ENCODE measurements around the gene KIAA1328. TPM values are rescaled to one million over a fixed set of nuclear protein-coding genes. Genes with fewer than 3 reads are reported as not detected.
"Not testable (repeated sequence)": the region's sequence is repeated elsewhere in the genome, so short reads cannot be mapped to it uniquely, and the experiment has no call there.

The KIAA1328 gene
- total and polyA plus RNA-seq, 5 donors = 2.6 to 9.7 (median 7.5) TPM

DNA sequence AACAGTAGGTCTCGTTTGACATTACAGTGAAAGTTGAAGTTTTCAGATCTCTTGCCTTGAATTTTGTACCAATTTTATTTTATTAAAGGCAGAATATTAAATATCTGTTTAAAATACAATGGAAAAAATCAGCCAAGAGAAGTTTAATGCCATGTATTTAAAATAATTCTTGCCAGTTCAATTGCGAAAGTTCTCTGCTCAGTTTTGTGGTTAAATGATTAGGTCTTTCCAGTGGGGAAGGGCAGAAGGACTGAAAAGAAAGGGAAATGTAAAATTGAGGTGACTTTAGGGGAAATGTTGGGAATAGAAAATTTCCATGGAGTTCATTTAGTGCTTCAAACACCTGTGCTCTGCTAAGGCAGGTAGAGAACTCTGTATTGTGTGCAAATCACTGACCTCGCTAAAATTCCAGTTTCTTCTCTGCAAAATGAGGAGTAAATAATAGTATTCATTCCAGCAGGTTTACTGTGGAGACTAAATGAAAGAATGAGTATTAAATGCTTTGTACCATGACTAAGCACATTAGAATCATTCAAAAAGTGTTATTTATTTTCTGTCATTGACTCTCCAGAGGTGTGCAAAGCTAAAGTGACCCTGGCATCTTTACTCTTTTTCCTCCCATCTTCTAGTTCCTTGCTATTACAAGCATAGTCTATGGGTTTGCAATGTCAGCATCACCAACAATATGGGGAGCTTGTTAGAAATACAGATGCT is 74.4 kb downstream of the KIAA1328 start:
- no peaks in the 10 kb centered on the region for H3K9me3 ChIP-seq (ENCODE audit: control insufficient read depth, low read length)
- intact Hi-C loops (cut with DNase I) = no loop called here
- no peaks in the 10 kb centered on the region for H3K27me3 ChIP-seq (ENCODE audit: control insufficient read depth, insufficient read depth)
- no peaks in the 10 kb centered on the region for H3K4me1 ChIP-seq (ENCODE audit: control insufficient read depth, insufficient read depth, low read length)
- 80% methylated on average over 3 of the region's 3 CpGs for WGBS
- no peak overlapping the region for H3K4me3 ChIP-seq (ENCODE audit: low read length)
- DNase-seq (no peak), ATAC-seq (no peak)
- no peak overlapping the region for H3K27ac ChIP-seq (ENCODE audit: low read length)

DNA sequence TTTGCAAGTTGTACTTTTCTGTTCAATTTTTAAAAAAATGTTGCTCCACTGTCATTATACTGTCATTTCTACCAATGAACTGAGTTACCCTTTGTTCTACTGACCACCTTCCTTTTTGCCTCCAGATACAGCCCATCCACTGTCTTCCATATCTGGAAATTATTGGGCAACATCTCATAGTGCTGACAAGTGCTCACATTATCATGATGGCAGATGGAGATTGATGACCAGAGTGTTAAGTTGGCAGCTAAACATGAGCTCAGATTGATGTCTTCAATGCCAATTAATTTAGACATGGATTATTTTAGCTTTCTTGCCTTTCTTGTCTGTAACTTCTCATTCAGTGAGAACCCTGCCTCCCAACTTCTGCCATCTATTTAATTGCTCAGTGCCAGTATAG is 76.6 kb downstream of the KIAA1328 start:
- H3K4me1 ChIP-seq (ENCODE audit: control insufficient read depth, insufficient read depth, low read length) = no peaks in the 10 kb centered on the region
- H3K9me3 ChIP-seq (ENCODE audit: control insufficient read depth, low read length) = no peaks in the 10 kb centered on the region
- ATAC-seq (no peak), DNase-seq (no peak)
- intact Hi-C loops (cut with DNase I) = no loop called here
- H3K27ac ChIP-seq (ENCODE audit: low read length) = no peak overlapping the region
- no peaks in the 10 kb centered on the region for H3K27me3 ChIP-seq (ENCODE audit: control insufficient read depth, insufficient read depth)
- no peak overlapping the region for H3K4me3 ChIP-seq (ENCODE audit: low read length)

DNA sequence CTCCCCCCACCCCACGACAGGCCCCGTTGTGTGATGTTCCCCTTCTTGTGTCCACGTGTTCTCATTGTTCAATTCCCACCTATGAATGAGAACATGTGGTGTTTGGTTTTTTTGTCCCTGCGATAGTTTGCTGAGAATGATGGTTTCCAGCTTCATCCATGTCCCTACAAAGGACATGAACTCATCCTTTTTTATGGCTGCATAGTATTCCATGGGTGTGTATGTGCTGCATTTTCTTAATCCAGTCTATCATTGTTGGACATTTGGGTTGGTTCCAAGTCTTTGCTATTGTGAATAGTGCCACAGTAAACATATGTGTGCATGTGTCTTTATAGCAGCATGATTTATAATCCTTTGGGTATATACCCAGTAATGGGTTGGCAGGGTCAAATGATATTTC is 80.4 kb downstream of the KIAA1328 start:
- DNase-seq; H3K4me1 ChIP-seq (ENCODE audit: control insufficient read depth, insufficient read depth, low read length); H3K4me3 ChIP-seq (ENCODE audit: low read length); H3K9me3 ChIP-seq (ENCODE audit: control insufficient read depth, low read length); intact Hi-C loops (cut with DNase I); H3K27me3 ChIP-seq (ENCODE audit: control insufficient read depth, insufficient read depth); H3K27ac ChIP-seq (ENCODE audit: low read length); ATAC-seq: not testable (repeated sequence)
- 97% methylated on average over 4 of the region's 4 CpGs for WGBS

DNA sequence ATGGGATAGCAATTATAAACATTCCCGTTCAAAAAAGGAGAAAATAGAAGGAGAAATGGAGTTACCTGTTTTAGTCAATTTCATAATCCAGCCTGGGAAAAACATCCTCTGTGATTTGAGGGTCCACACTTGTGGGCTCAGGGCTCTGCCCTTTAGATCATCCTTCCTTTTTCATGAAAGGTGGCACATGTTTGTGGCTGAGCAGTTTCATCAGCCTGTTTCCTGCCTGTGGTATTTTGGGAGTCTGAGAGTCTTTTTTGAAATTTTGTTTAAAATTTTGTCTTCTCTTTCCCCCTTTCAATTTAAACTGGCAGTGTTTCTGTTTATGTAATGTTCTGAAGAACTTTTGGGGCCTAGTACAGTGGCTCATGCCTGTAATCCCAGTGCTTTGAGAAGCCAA is 84.0 kb downstream of the KIAA1328 start:
- intact Hi-C loops (cut with DNase I) = no loop called here
- WGBS = 89% methylated on average over 1 of the region's 1 CpG

DNA sequence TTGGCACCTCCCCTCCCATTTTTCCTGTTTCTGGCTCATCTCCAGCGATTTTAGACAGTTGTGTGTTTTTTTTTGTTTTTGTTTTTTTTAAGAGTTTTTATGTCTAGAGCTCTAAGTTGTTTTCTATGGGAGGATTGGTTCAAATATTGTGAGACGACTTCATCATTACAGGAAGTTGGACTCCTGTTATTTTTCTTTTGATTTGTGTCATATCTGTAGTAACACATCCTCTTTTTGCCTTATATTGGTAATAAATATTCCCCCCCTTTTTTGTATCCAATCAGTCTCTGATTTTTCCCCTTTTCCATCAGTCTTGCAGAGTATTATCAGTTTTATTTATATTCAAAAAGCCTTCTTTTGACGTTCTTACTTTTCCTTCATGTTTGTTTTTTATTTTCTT is 89.0 kb downstream of the KIAA1328 start:
- no peak overlapping the region for H3K4me3 ChIP-seq (ENCODE audit: low read length)
- WGBS = 75% methylated on average over 3 of the region's 3 CpGs
- no peak for DNase-seq
- H3K27me3 ChIP-seq (ENCODE audit: control insufficient read depth, insufficient read depth) = no peaks in the 10 kb centered on the region
- H3K4me1 ChIP-seq (ENCODE audit: control insufficient read depth, insufficient read depth, low read length) = no peaks in the 10 kb centered on the region
- no peak for ATAC-seq
- H3K27ac ChIP-seq (ENCODE audit: low read length) = no peak overlapping the region
- no peaks in the 10 kb centered on the region for H3K9me3 ChIP-seq (ENCODE audit: control insufficient read depth, low read length)
- intact Hi-C loops (cut with DNase I) = no loop called here

More for the DNA sequence above, 84.0 kb downstream of the KIAA1328 start:
- no peak for DNase-seq
- Histone ChIP-seq H3K4me1 (ENCODE audit: control insufficient read depth, insufficient read depth, low read length) (no peaks in the 10 kb centered on the region), H3K9me3 (ENCODE audit: control insufficient read depth, low read length) (no peaks in the 10 kb centered on the region), H3K27ac (ENCODE audit: low read length) (no peak overlapping the region), H3K27me3 (ENCODE audit: control insufficient read depth, insufficient read depth) (no peaks in the 10 kb centered on the region), H3K4me3 (ENCODE audit: low read length) (no peak overlapping the region)
- ATAC-seq = no peak

DNA sequence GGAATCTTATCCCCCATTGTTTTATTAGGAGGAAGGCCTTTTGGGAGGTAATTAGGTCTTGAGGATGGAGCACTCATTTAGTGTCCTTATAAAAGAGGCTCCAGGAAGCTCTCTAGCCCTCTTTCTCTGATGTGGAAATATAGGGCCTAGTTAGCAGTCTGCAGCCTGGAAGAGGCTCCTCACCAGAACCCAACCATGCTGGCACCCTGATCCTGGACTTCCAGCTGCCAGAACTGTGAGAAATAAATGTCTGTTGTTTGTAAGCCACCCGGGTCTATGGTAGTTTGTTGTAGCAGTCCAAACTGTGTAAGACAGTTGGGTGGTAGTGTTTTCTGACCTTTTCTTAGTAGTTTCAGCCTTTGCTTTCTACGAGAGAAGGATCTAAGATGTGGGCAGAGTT is 100.7 kb downstream of the KIAA1328 start:
- Histone ChIP-seq H3K9me3 (ENCODE audit: control insufficient read depth, low read length) (no peaks in the 10 kb centered on the region), H3K27ac (ENCODE audit: low read length) (no peak overlapping the region), H3K4me1 (ENCODE audit: control insufficient read depth, insufficient read depth, low read length) (no peaks in the 10 kb centered on the region), H3K4me3 (ENCODE audit: low read length) (no peak overlapping the region), H3K27me3 (ENCODE audit: control insufficient read depth, insufficient read depth) (no peaks in the 10 kb centered on the region)
- intact Hi-C loops (cut with DNase I) = no loop called here
- WGBS = 92% methylated on average over 2 of the region's 2 CpGs
- ATAC-seq = no peak
- no peak for DNase-seq

DNA sequence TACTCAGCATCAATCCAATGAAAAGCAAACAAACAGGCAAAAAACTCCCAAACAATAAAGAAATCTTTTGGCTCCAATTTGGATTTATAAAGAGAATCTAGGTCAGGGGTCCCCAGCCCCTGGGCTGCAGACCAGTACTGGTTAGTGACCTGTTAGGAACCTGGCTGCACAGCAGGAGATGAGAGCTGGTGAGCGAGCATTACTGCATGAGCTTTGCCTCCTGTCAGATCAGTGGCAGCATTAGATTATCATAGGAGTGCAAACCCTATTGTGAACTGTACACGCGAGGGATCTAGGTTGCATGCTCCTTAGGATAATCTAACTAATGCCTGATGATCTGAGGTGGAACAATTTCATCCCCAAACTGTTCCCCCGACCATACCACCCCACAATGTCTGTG is 102.2 kb downstream of the KIAA1328 start:
- no peak for ATAC-seq
- H3K4me3 ChIP-seq (ENCODE audit: low read length) = no peak overlapping the region
- no peaks in the 10 kb centered on the region for H3K9me3 ChIP-seq (ENCODE audit: control insufficient read depth, low read length)
- DNase-seq = no peak
- 93% methylated on average over 4 of the region's 4 CpGs for WGBS
- intact Hi-C loops (cut with DNase I) = no loop called here
- H3K27ac ChIP-seq (ENCODE audit: low read length) = no peak overlapping the region
- no peaks in the 10 kb centered on the region for H3K27me3 ChIP-seq (ENCODE audit: control insufficient read depth, insufficient read depth)
- no peaks in the 10 kb centered on the region for H3K4me1 ChIP-seq (ENCODE audit: control insufficient read depth, insufficient read depth, low read length)

DNA sequence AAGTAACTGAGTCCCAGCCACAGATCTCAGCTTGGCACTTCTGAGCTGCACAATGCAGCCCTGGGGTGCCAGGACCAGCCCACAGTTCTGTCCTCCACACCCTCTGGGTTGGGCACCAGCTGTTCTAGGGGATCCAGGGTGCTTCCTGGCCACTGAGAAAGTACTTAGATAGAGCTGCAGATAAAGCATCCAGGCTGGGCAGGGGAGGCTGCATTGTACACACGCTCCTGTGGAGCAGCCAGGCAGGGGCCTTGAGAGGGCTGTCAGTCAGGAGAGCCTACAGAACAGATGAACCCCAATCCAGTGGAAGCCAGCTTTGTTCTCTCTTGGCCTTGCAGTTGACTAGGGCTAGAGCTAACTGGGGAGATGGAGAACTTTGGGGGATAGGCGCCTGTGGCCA is 104.6 kb downstream of the KIAA1328 start:
- DNase-seq (no peak), ATAC-seq (no peak)
- intact Hi-C loops (cut with DNase I) = no loop called here
- Histone ChIP-seq H3K4me1 (ENCODE audit: control insufficient read depth, insufficient read depth, low read length) (no peaks in the 10 kb centered on the region), H3K27me3 (ENCODE audit: control insufficient read depth, insufficient read depth) (no peaks in the 10 kb centered on the region), H3K27ac (ENCODE audit: low read length) (no peak overlapping the region), H3K9me3 (ENCODE audit: control insufficient read depth, low read length) (no peaks in the 10 kb centered on the region), H3K4me3 (ENCODE audit: low read length) (no peak overlapping the region)
- WGBS = 99% methylated on average over 2 of the region's 2 CpGs

DNA sequence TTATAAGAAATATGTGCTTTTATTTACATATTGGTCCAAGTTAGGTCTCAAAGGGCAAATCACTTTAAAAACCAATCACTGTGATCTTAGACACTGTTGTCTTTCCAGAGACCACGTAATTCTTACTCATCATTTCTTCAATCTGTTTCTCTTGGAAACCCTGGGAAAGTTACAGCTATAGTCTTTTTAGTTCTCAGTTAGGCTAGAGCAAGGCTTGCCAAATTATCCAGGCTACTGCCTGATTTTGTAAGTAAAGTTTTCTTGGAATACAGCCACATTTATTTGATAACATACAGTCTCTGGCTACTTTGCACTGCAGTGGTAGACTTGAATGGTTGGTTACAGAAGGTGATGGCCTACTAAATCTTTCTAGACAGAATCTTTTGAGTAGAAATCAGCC is 106.0 kb downstream of the KIAA1328 start:
- H3K4me3 ChIP-seq (ENCODE audit: low read length) = no peak overlapping the region
- 53% methylated on average over 1 of the region's 1 CpG for WGBS
- no peaks in the 10 kb centered on the region for H3K9me3 ChIP-seq (ENCODE audit: control insufficient read depth, low read length)
- no peaks in the 10 kb centered on the region for H3K4me1 ChIP-seq (ENCODE audit: control insufficient read depth, insufficient read depth, low read length)
- intact Hi-C loops (cut with DNase I) = no loop called here
- DNase-seq = no peak
- ATAC-seq = peak; percentile 67 to 85
- no peak overlapping the region for H3K27ac ChIP-seq (ENCODE audit: low read length)
- H3K27me3 ChIP-seq (ENCODE audit: control insufficient read depth, insufficient read depth) = no peaks in the 10 kb centered on the region

DNA sequence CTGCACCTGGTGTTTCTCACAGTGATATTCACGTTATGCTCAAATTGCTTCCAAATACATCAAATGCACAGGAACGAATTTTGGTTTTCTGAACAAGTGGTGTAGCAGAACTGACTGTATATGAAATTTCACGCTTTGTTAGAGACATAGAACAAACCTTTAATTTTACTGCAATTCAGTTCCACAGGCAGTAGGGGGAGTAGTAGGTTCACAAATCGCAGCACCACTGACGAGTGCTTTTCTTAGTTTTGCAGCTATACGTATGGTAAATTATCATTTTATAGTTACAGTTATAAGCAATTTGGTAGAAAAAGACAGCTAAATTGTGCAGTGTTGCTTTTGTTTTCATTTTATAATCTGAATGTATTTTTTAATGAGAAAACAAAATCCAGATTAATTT is 113.3 kb downstream of the KIAA1328 start:
- no peaks in the 10 kb centered on the region for H3K4me1 ChIP-seq (ENCODE audit: control insufficient read depth, insufficient read depth, low read length)
- no peak for DNase-seq
- no peaks in the 10 kb centered on the region for H3K9me3 ChIP-seq (ENCODE audit: control insufficient read depth, low read length)
- 67% methylated on average over 6 of the region's 6 CpGs for WGBS
- no peaks in the 10 kb centered on the region for H3K27me3 ChIP-seq (ENCODE audit: control insufficient read depth, insufficient read depth)
- H3K27ac ChIP-seq (ENCODE audit: low read length) = no peak overlapping the region
- no peak overlapping the region for H3K4me3 ChIP-seq (ENCODE audit: low read length)
- ATAC-seq = no peak
- intact Hi-C loops (cut with DNase I) = no loop called here

DNA sequence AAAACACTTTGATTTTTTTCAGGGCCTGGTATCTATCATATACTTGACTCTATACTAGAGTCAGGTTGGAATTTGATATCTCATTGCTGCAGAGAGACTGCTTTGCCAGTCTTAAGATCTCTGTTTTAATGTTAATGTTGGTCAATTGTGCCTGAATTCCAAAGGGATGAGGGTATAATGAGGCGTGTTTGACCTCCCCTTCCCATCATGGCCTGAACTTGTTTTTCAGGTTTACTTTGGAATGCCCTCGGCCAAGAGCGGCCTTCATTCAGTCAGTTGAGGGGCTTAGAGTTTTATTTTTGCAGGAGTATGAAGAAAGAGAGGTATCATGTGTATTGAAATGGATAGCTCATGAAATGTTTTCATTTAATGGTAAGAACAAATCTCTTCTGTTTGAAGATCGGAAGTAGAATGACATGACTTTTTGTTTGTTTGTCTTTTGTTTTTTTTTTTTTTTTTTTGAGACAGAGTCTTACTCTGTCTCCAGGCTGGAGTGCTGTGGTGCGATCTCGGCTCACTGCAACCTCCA is 119.0 kb downstream of the KIAA1328 start:
- no peaks in the 10 kb centered on the region for H3K27me3 ChIP-seq (ENCODE audit: control insufficient read depth, insufficient read depth)
- H3K27ac ChIP-seq (ENCODE audit: low read length) = no peak overlapping the region
- intact Hi-C loops (cut with DNase I) = no loop called here
- no peaks in the 10 kb centered on the region for H3K4me1 ChIP-seq (ENCODE audit: control insufficient read depth, insufficient read depth, low read length)
- 90% methylated on average over 6 of the region's 6 CpGs for WGBS
- ATAC-seq = no peak
- H3K9me3 ChIP-seq (ENCODE audit: control insufficient read depth, low read length) = no peaks in the 10 kb centered on the region
- H3K4me3 ChIP-seq (ENCODE audit: low read length) = no peak overlapping the region
- no peak for DNase-seq

DNA sequence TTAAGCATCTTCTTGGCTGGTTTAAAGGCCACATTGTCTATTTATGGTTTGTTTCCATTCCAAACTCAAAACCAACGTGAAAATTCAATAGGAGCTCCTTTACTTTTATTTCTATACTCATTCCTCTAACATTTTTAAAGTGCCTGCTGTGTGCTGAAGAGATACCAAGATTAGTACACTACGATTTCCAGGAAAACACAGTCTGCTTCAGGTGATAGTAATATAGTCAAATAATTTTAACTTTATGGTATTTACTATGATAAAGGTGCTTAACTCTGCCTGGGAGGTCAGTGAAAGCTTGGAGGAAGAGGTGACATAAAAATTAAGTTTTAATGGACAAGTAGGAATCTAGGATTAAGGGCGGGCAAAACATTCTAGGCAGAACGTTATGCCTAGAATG is 121.4 kb downstream of the KIAA1328 start:
- WGBS = 52% methylated on average over 4 of the region's 4 CpGs

More for the DNA sequence above, 121.4 kb downstream of the KIAA1328 start:
- H3K9me3 ChIP-seq (ENCODE audit: control insufficient read depth, low read length) = no peaks in the 10 kb centered on the region
- DNase-seq = no peak
- ATAC-seq = no peak
- no peak overlapping the region for H3K4me3 ChIP-seq (ENCODE audit: low read length)
- H3K27ac ChIP-seq (ENCODE audit: low read length) = no peak overlapping the region
- intact Hi-C loops (cut with DNase I) = no loop called here
- no peaks in the 10 kb centered on the region for H3K27me3 ChIP-seq (ENCODE audit: control insufficient read depth, insufficient read depth)
- no peaks in the 10 kb centered on the region for H3K4me1 ChIP-seq (ENCODE audit: control insufficient read depth, insufficient read depth, low read length)
